Thyroid gland (tissue), 4 donors: ENCODE results near the gene ARFGAP2.

Source experiments
- CTCF ChIP-seq, 6 experiments: fragments of 200-600 bp in 3 of 6; fragments of 450-650 bp in 3 of 6; sonication (generic) in 3 of 6; IDR thresholded peaks; one replicate each; pipeline ENCODE4 v1.5.1; 2016 to 2019; ENCODE audit warnings: antibody characterized with exemption in 6 of 6, mild to moderate bottlenecking in 2 of 6, inconsistent platforms in 1 of 6, moderate library complexity in 1 of 6
- POLR2A ChIP-seq, 2 donors: fragments of 450-650 bp; IDR thresholded peaks; one replicate each; pipeline ENCODE4 v1.6.1; 2017; ENCODE audit warnings: antibody characterized with exemption in 2 of 2, mild to moderate bottlenecking in 2 of 2, moderate library complexity in 1 of 2

- TF ChIP-seq CTCF (IDR thresholded peaks at IDR 0.05) (no peak), POLR2A (IDR thresholded peaks at IDR 0.05) (no peak)
Observed at GRCh38 chr11:47127213-47127612, 49.5 kb downstream of the ARFGAP2 start.
